Astrocyte (in vitro differentiated cells and primary cell): ENCODE data around the gene HOXB6. TPM values are rescaled to one million over a fixed set of nuclear protein-coding genes. Genes with fewer than 3 reads are reported as not detected.

Experiments
- DNase-seq: peaks from one replicate; pipeline ENCODE4 v3.0.0-alpha.2; 2010; ENCODE audit warnings: low read depth
- FAIRE-seq: peaks from 2 replicates; lab custom pipeline; 2011; peaks lifted over from hg19 to GRCh38; lab: Jason Lieb, UNC
- H2AFZ ChIP-seq: 2 replicates; pipeline ENCODE4 v1.6.0; 2012; ENCODE audit warnings: low read depth, low read length, inconsistent platforms
- H3K27ac ChIP-seq: 2 replicates; pipeline ENCODE4 v1.5.1; 2011; ENCODE audit warnings: low read depth, low read length, inconsistent platforms
- H3K27me3 ChIP-seq: 2 replicates; pipeline ENCODE4 v1.6.0; 2011; ENCODE audit warnings: low read length, inconsistent platforms; ENCODE audit not compliant: insufficient read depth
- H3K36me3 ChIP-seq: 2 replicates; pipeline ENCODE4 v1.5.1; 2011; ENCODE audit warnings: low read length, inconsistent platforms; ENCODE audit not compliant: insufficient read depth
- H3K4me1 ChIP-seq: 2 replicates; pipeline ENCODE4 v1.5.1; 2011; ENCODE audit warnings: low read length, inconsistent platforms; ENCODE audit not compliant: insufficient read depth
- H3K4me2 ChIP-seq: 2 replicates; pipeline ENCODE4 v1.6.0; 2012; ENCODE audit warnings: low read length, inconsistent platforms
- H3K4me3 ChIP-seq: 2 replicates; pipeline ENCODE4 v1.5.1; 2011; ENCODE audit warnings: low read depth, mild to moderate bottlenecking, low read length, inconsistent platforms; ENCODE audit not compliant: insufficient read depth
- H3K79me2 ChIP-seq: 2 replicates; pipeline ENCODE4 v1.6.0; 2012; ENCODE audit warnings: mild to moderate bottlenecking, low read length, inconsistent platforms; ENCODE audit not compliant: insufficient read depth
- H3K9ac ChIP-seq: 2 replicates; pipeline ENCODE4 v1.6.0; 2012; ENCODE audit warnings: mild to moderate bottlenecking, low read length, inconsistent platforms
- H3K9me3 ChIP-seq: 2 replicates; pipeline ENCODE4 v1.5.1; 2012; ENCODE audit warnings: low read depth, mild to moderate bottlenecking, low read length, inconsistent platforms; ENCODE audit not compliant: insufficient read depth
- H4K20me1 ChIP-seq: 2 replicates; pipeline ENCODE4 v1.6.0; 2012; ENCODE audit warnings: low read length, inconsistent platforms; ENCODE audit not compliant: insufficient read depth
- H3K27ac Mint-ChIP-seq: one replicate; pipeline ENCODE4 v1.8.0; 2021; ENCODE audit warnings: mild to moderate bottlenecking, mixed read lengths; ENCODE audit not compliant: unreplicated experiment
- H3K27me3 Mint-ChIP-seq: one replicate; pipeline ENCODE4 v1.8.0; 2021; ENCODE audit warnings: low read depth, mixed read lengths; ENCODE audit not compliant: unreplicated experiment
- H3K36me3 Mint-ChIP-seq: one replicate; pipeline ENCODE4 v1.8.0; 2021; ENCODE audit warnings: low read depth, mixed read lengths; ENCODE audit not compliant: unreplicated experiment
- H3K4me1 Mint-ChIP-seq: one replicate; pipeline ENCODE4 v1.8.0; 2021; ENCODE audit warnings: low read depth, mixed read lengths; ENCODE audit not compliant: unreplicated experiment
- H3K4me3 Mint-ChIP-seq: one replicate; pipeline ENCODE4 v1.8.0; 2021; ENCODE audit warnings: mild to moderate bottlenecking, moderate library complexity, mixed read lengths; ENCODE audit not compliant: unreplicated experiment
- H3K9me3 Mint-ChIP-seq: one replicate; pipeline ENCODE4 v1.8.0; 2021; ENCODE audit warnings: mild to moderate bottlenecking, mixed read lengths; ENCODE audit not compliant: unreplicated experiment
- CTCF ChIP-seq: IDR thresholded peaks from 2 replicates; pipeline ENCODE4 v1.5.1; 2011; ENCODE audit warnings: low read depth, mild to moderate bottlenecking, inconsistent platforms, low read length, moderate library complexity; ENCODE audit not compliant: insufficient read depth
- EZH2 ChIP-seq: IDR thresholded peaks from 2 replicates; pipeline ENCODE4 v1.6.1; 2012; ENCODE audit warnings: mild to moderate bottlenecking, low read length, inconsistent platforms; ENCODE audit not compliant: insufficient read depth
- total RNA-seq: library from RNA; stranded (reverse); gene quantifications from 2 replicates; pipeline ENCODE4 v1.2.1, GENCODE V29; 2021

The HOXB6 gene
- total RNA-seq, 1 donor from 2014 or later = not detected

GRCh38 chr17:48578616-48579470 is 25.9 kb downstream of the HOXB6 start:
- no peak overlapping the region for H3K27ac Mint-ChIP-seq
- Histone ChIP-seq H3K4me3 (peak overlapping the region; percentile 43), H3K4me1 (peaks cover 13% of the 10 kb centered on the region), H3K36me3 (no peaks in the 10 kb centered on the region), H4K20me1 (peaks cover 4% of the 10 kb centered on the region), H3K9ac (peak overlapping the region; percentile 82), H2AFZ (no peak overlapping the region), H3K27me3 (peaks cover 86% of the 10 kb centered on the region), H3K4me2 (peak overlapping the region; percentile 84), H3K79me2 (peaks cover 70% of the 10 kb centered on the region), H3K9me3 (no peaks in the 10 kb centered on the region), H3K27ac (peak overlapping the region; percentile 64)
- no peak overlapping the region for H3K4me3 Mint-ChIP-seq
- peaks cover 36% of the 10 kb centered on the region for H3K9me3 Mint-ChIP-seq
- H3K27me3 Mint-ChIP-seq = peaks cover 78% of the 10 kb centered on the region
- FAIRE-seq = no peak
- peak; percentile 32 for DNase-seq
- H3K36me3 Mint-ChIP-seq = peaks cover 3% of the 10 kb centered on the region
- H3K4me1 Mint-ChIP-seq = no peaks in the 10 kb centered on the region
- peak; percentile 75 for TF ChIP-seq EZH2
- TF ChIP-seq CTCF = no peak

- H4K20me1 ChIP-seq = peaks cover 4% of the 10 kb centered on the region
- H3K27ac ChIP-seq = peak within 1 kb of the TSS; percentile 77
- H3K79me2 ChIP-seq = peaks cover 72% of the 10 kb centered on the region
- peak; percentile 78 for DNase-seq
- H3K4me1 ChIP-seq = peaks cover 13% of the 10 kb centered on the region
- H3K9me3 ChIP-seq = no peaks in the 10 kb centered on the region
- H3K4me2 ChIP-seq = peak within 1 kb of the TSS; percentile 84
- H3K9ac ChIP-seq = peak within 1 kb of the TSS; percentile 82
- Mint-ChIP-seq H3K36me3 (peaks cover 3% of the 10 kb centered on the region), H3K27ac (no peak within 1 kb of the TSS), H3K4me1 (no peaks in the 10 kb centered on the region), H3K4me3 (no peak within 1 kb of the TSS), H3K27me3 (peaks cover 71% of the 10 kb centered on the region), H3K9me3 (peaks cover 33% of the 10 kb centered on the region)
- H3K36me3 ChIP-seq = no peaks in the 10 kb centered on the region
- H2AFZ ChIP-seq = no peak within 1 kb of the TSS
- peaks cover 87% of the 10 kb centered on the region for H3K27me3 ChIP-seq
- TF ChIP-seq EZH2 (no peak), CTCF (no peak)
- peak within 1 kb of the TSS; percentile 58 for H3K4me3 ChIP-seq
- FAIRE-seq = no peak
These were observed 26.7 kb downstream of the HOXB6 start, which contains the start of gene HOXB4 for GRCh38 chr17:48577946-48578615. TSS of gene HOXB4 (minus strand) at chr17:48578350. CDS start at chr17:48578319, 31 bp downstream.
